ENCODE measurements around the gene KIAA1755.

KIAA1755 gene

GRCh38 chr20:38214256-38215193 is 46.0 kb downstream of the KIAA1755 start:
- H3K79me2 ChIP-seq (ENCODE audit: insufficient read depth, low read length): no peaks in the 10 kb centered on the region
- H3K9me2 ChIP-seq (replicated peaks; ENCODE audit: insufficient read depth, low read length): no peaks in the 10 kb centered on the region
- no peak overlapping the region for H3K9ac ChIP-seq (ENCODE audit: low read length)
- no peak overlapping the region for H3K27ac ChIP-seq (ENCODE audit: low read depth, low read length)
- no peak overlapping the region for H3K4me2 ChIP-seq (ENCODE audit: low read depth, low read length, poor library complexity, severe bottlenecking)
- TF ChIP-seq EZH2phosphoT487 (conservative IDR thresholded peaks at IDR 0.05; ENCODE audit: low read length) (no peak), CTCF (IDR thresholded peaks at IDR 0.05; ENCODE audit: insufficient read depth, low read length, poor library complexity, severe bottlenecking) (no peak)
- H3F3A ChIP-seq (ENCODE audit: insufficient read depth): no peaks in the 10 kb centered on the region
- H4K20me1 ChIP-seq (ENCODE audit: low read depth, low read length): no peaks in the 10 kb centered on the region
- no peaks in the 10 kb centered on the region for H3K9me3 ChIP-seq (ENCODE audit: insufficient read depth, low read length)
- H3K4me3 ChIP-seq (ENCODE audit: insufficient read depth, low read length, poor library complexity, severe bottlenecking): no peak overlapping the region
- no peaks in the 10 kb centered on the region for H3K36me3 ChIP-seq (ENCODE audit: low read length)
- no peak overlapping the region for H2AFZ ChIP-seq (ENCODE audit: low read depth, low read length, severe bottlenecking)
- H3K27me3 ChIP-seq (ENCODE audit: low read length): no peaks in the 10 kb centered on the region

- no peaks in the 10 kb centered on the region for H3K9me3 ChIP-seq (ENCODE audit: insufficient read depth, low read length)
- H3K4me3 ChIP-seq (ENCODE audit: insufficient read depth, low read length, poor library complexity, severe bottlenecking): no peak overlapping the region
- no peaks in the 10 kb centered on the region for H3F3A ChIP-seq (ENCODE audit: insufficient read depth)
- H3K27ac ChIP-seq (ENCODE audit: low read depth, low read length): no peak overlapping the region
- no peak overlapping the region for H3K4me2 ChIP-seq (ENCODE audit: low read depth, low read length, poor library complexity, severe bottlenecking)
- no peaks in the 10 kb centered on the region for H4K20me1 ChIP-seq (ENCODE audit: low read depth, low read length)
- H2AFZ ChIP-seq (ENCODE audit: low read depth, low read length, severe bottlenecking): no peak overlapping the region
- H3K27me3 ChIP-seq (ENCODE audit: low read length): no peaks in the 10 kb centered on the region
- H3K36me3 ChIP-seq (ENCODE audit: low read length): no peaks in the 10 kb centered on the region
- TF ChIP-seq EZH2phosphoT487 (conservative IDR thresholded peaks at IDR 0.05; ENCODE audit: low read length): no peak
- TF ChIP-seq CTCF (IDR thresholded peaks at IDR 0.05; ENCODE audit: insufficient read depth, low read length, poor library complexity, severe bottlenecking): no peak
- no peaks in the 10 kb centered on the region for H3K79me2 ChIP-seq (ENCODE audit: insufficient read depth, low read length)
- H3K9me2 ChIP-seq (replicated peaks; ENCODE audit: insufficient read depth, low read length): no peaks in the 10 kb centered on the region
- H3K9ac ChIP-seq (ENCODE audit: low read length): no peak overlapping the region
Observed at GRCh38 chr20:38213607-38213940, 47.0 kb downstream of the KIAA1755 start.

GRCh38 chr20:38212806-38213606 is 47.5 kb downstream of the KIAA1755 start:
- TF ChIP-seq EZH2phosphoT487 (conservative IDR thresholded peaks at IDR 0.05; ENCODE audit: low read length) (no peak), CTCF (IDR thresholded peaks at IDR 0.05; ENCODE audit: insufficient read depth, low read length, poor library complexity, severe bottlenecking) (no peak)
- Histone ChIP-seq H3K27ac (ENCODE audit: low read depth, low read length) (no peak overlapping the region), H4K20me1 (ENCODE audit: low read depth, low read length) (no peaks in the 10 kb centered on the region), H3F3A (ENCODE audit: insufficient read depth) (no peaks in the 10 kb centered on the region), H3K4me3 (ENCODE audit: insufficient read depth, low read length, poor library complexity, severe bottlenecking) (no peak overlapping the region), H3K79me2 (ENCODE audit: insufficient read depth, low read length) (no peaks in the 10 kb centered on the region), H3K27me3 (ENCODE audit: low read length) (no peaks in the 10 kb centered on the region), H3K9me2 (replicated peaks; ENCODE audit: insufficient read depth, low read length) (no peaks in the 10 kb centered on the region), H3K9me3 (ENCODE audit: insufficient read depth, low read length) (no peaks in the 10 kb centered on the region), H3K36me3 (ENCODE audit: low read length) (no peaks in the 10 kb centered on the region), H3K4me2 (ENCODE audit: low read depth, low read length, poor library complexity, severe bottlenecking) (no peak overlapping the region), H2AFZ (ENCODE audit: low read depth, low read length, severe bottlenecking) (no peak overlapping the region), H3K9ac (ENCODE audit: low read length) (no peak overlapping the region)

Data from SU-DHL-6 (cell line).